ENCODE measurements around the gene TUT1. TPM values are rescaled to one million over a fixed set of nuclear protein-coding genes. Genes with fewer than 3 reads are reported as not detected.

Gene TUT1
- polyA plus RNA-seq, 3 donors: 15.8 to 16.2 (median 15.9) TPM

DNA sequence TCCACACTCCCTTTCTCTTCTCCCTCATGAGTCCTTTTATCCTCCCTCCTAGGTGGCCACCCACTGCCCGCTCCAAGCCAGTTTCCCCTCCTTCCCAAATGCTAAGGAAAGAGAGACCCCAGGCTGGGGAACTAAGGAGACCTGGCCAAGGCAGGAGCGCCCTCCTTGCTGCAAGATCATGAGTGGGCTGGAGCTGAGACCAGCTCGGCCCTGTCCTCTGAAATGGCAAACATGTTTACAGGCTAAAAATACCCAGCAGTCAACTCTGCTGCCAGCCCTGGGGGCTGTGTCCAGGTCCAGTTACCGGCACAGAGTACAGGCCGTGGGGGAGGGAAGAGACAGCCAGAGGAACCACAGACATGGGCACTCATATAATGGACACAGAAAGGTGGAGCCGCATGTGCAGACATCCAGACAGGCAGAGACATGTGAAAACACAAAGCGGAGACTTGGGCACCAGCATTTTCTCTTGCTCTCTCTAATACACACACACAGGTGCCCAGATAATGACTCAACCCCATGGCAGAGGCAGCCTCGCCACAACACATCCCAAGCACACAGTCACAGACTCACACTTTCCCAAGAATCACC is 43.5 kb downstream of the TUT1 start:
- 44 to 57% (median 48%) methylated on average over 8 of the region's 8 CpGs for WGBS, 3 donors
- H3K27ac ChIP-seq (ENCODE audit: low read depth, low read length): no peak overlapping the region

DNA sequence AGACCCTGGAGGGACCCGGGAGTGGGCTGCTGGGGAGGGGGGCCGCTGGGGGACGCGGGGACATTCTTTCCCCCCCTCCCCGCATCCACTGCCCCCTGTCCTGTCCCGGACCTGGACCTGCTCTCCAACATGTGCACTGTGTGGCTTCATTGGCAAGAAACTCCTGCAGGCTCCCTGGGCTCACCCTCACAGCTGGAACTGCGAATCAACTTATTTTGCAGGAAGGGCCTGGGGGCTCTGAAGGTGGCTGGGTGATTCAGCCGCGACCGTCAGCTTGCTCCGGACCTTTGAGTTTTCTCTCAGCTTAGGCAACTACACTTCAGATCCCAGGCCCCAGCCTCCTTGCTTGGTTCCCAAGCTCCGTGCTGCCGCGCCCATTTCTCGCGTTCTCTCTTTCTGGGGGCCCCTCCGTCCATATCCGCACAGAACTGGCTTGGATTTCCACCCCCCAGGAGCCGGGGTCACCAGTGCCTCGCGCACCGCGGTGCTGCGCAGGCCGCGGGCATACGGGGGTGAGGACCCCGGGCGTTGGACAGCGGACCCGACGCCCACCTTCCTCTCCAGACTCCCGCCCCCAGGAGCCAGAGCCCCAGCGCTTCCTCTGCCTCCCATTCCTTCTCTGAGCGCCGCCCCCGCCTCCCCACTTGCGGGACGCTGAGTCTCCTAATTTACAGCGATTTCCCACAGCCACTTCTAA is 44.2 kb downstream of the TUT1 start:
- WGBS, 3 donors: 6 to 24% (median 8%) methylated on average over 36 to 40 of the region's 40 CpGs
- peak overlapping the region; percentile 56 for H3K27ac ChIP-seq (ENCODE audit: low read depth, low read length)

DNA sequence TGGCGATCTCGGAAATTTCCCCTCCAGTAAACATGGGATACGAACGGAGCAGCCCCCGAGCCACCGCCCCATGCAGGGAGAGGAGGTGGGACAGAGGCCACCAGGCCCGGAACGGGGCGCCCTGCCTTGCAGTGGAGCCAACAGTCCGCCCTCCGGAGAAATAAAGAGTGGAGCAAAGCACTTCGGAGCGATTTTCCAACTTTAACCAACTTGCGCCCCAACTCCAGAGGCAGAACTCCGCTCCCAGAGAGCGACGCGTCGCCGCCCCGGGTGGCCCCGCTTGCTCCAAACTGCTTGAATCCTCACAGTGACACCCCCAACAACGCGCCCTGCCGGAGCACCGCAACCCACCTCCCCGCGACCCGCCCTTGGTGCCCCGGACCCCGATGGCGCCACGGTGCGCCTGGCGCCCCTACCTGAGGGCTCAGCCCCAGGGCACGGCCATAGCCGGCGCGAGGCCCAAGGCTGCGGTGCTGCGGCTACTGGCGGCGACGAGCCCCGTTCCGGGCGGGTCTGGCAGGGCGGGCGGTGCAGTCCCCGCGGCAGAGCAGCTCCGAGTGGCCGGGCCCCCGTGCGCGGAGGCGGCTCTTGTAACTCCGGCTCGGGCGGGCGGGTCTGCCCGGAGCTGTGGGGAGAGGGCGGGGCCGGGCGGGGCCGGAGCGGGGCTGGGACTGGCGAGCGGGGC is 44.9 kb downstream of the TUT1 start, which contains the start of gene AHNAK:
AHNAK (minus strand) TSS at position 563 of the 685 bp plus-strand sequence. CDS start 10,708 bp downstream, outside the sequence.
- WGBS, 3 donors: 0 to 1% (median 0%) methylated on average over 48 to 69 of the region's 69 CpGs
- H3K27ac ChIP-seq (ENCODE audit: low read depth, low read length): peak within 1 kb of the TSS; percentile 91

- WGBS, 3 donors: 0 to 1% (median 0%) methylated on average over 53 to 57 of the region's 59 CpGs
- H3K27ac ChIP-seq (ENCODE audit: low read depth, low read length): peak overlapping the region; percentile 91
These were observed 45.7 kb downstream of the TUT1 start for GRCh38 chr11:62545437-62546243.

DNA sequence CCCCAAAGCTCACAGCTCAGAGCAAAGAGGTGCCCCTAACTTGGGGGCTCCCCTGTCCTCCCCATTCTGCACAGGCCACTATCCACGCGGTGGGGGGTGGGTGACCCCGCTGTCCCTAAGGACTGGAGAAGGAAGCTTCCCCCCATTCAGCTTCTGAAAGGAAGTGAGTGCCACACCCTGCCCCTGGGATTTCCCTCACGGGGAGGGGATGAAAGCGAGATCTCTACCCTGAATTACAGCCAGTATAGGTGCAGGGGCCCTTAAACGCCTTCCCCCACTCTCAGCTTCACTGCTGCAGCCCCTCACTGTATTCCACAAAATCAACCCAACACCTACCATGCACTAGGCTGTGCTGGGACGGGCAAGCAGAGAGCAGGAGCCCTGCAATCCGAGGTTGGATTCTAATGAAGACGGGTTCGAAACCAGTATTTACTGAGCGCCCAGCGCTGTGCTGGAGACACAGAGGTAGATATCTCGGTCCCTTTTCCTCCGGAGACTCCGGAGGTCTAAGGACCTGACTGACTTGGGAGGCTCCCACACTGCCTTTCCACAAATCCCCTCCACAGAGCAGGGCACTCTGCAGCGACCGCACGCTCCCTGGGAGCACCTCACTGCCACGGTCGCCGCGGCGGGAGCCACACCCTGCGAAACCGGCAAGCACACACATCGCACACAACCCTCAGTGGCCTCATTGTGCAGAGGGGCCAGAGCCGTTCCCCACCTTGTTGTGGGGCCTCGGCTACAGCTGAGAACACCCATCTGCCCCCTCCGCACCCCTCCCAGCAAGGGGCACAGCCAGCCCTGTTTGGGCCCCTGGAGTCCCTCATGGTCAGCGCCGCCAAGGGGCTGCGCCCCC is 46.5 kb downstream of the TUT1 start:
- 2 to 20% (median 2%) methylated on average over 32 of the region's 32 CpGs for WGBS, 3 donors
- peak overlapping the region; percentile 29 for H3K27ac ChIP-seq (ENCODE audit: low read depth, low read length)

DNA sequence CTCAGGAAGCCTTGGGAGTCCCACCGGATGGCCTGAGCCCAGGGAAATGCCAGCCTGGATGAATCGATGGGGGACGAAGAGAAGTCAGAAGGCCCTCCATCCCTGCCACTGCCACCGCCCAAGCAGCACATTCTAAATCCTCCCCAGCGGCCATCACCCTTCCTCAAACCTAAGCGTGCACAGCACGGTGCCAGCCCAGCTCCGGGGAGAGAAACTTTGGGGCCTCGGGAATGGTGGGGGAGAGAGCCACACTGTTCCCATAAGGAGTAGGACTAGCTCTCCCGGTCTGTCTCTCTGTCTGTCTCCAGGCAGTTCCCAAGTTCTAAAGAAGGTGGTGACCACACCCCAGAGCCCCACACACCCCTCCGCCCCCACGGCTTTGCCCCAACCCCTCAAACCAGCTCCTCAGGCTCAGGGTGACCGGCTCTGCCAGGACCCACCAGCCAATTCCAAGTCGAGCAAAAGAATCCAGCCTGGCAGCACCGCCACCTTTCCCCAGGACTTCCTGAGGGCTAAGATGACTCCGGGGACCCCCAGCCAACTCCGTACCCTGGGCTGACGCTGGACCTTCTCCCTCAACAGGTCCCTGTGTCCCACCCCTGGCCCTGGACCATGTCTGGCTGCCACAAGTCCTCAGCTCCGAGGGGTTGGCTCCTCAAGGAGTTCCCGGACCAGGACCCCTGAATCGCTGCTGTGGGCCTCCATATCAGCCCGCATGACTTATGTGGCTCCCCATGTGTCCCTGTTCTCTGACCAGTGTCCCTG is 47.5 kb downstream of the TUT1 start:
- H3K27ac ChIP-seq (ENCODE audit: low read depth, low read length): peak overlapping the region; percentile 31
- WGBS, 3 donors: 26 to 63% (median 36%) methylated on average over 21 to 22 of the region's 22 CpGs

DNA sequence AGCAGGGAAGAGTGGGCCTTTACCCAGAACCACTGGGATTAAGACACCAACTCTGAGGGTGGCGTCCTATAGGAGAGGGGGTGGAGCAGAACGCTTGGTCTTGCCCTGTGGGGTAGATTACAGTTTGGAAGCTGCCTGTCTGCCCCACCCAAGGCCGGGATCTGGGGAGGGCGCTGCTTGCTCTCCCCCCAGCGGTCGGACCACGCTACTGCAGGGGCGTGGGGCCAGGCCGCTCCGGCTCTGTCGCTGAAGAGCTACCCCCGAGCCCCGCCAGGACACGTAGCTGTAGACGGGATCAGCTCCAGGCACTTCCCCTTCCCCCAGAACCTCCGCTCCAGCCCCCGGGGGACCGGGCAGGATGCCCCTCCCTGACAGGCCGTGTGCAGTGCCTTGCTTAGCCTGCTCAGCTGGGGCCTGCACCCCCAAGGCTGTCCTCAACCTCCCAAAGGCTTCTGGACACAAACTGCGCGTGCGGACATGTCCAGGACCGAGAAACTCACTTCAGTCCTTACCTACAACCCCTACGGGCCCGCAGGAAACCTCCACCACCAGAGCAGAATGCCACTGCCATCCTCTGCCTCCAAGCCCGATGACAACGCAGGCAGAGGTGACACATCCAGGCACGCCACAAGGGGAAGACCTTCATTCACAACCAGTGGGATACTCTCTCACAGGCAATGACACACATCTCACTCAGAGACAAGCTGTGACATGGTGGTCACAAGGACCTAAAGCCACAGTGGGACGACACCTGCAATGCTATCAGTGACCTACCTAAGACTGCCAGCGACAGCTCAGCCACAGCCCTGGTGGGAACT is 48.4 kb downstream of the TUT1 start:
- peak overlapping the region; percentile 51 for H3K27ac ChIP-seq (ENCODE audit: low read depth, low read length)
- WGBS, 3 donors: 5 to 19% (median 7%) methylated on average over 25 to 30 of the region's 30 CpGs

GRCh38 chr11:62542111-62542745 is 49.1 kb downstream of the TUT1 start:
- 37 to 49% (median 41%) methylated on average over 6 of the region's 6 CpGs for WGBS, 3 donors
- H3K27ac ChIP-seq (ENCODE audit: low read depth, low read length): peak overlapping the region; percentile 51

- WGBS, 3 donors: 24 to 72% (median 25%) methylated on average over 16 of the region's 16 CpGs
- H3K27ac ChIP-seq (ENCODE audit: low read depth, low read length): peak overlapping the region; percentile 14
These were observed 50.3 kb downstream of the TUT1 start for GRCh38 chr11:62540804-62541701.

GRCh38 chr11:62539238-62539925 is 51.9 kb downstream of the TUT1 start:
- no peak overlapping the region for H3K27ac ChIP-seq (ENCODE audit: low read depth, low read length)
- WGBS, 3 donors: 15 to 40% (median 28%) methylated on average over 12 to 13 of the region's 13 CpGs

- H3K27ac ChIP-seq (ENCODE audit: low read depth, low read length): no peak overlapping the region
- 47 to 73% (median 55%) methylated on average over 19 of the region's 19 CpGs for whole genome bisulfite sequencing, 3 donors
These were observed 52.7 kb downstream of the TUT1 start for GRCh38 chr11:62538470-62539237.

DNA sequence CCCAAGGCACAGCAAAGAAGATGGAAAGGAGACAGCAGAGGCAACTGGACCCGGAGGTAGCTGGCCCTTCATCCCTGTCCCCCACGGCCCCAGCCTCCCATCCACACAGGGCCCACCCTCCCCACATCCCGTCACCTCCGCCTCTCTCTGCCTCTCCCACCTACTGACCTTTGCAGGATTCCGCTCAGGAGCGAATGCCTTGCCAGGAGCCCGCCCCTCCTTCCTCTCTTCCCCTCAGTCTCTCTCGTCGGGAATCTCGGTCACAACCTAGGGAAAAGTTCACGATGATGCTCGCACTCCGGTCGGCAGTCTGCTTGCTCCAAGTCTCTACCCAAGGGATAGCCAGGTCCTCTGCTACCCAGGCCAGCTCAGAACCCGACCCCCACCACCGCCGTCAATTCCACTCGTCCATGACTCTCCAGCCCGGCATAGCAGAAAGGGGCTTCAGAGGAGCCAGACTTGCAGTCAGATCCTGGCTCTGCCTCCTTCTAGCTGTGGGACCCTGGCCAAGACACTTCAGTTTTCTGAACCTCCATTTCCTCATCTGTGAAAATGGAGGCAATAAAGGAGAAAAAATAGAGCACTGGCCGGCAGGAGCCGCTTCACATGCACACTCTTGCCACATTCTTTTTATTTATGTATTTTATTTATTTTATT is 54.9 kb downstream of the TUT1 start:
- no peak overlapping the region for H3K27ac ChIP-seq (ENCODE audit: low read depth, low read length)
- WGBS, 3 donors: 43 to 59% (median 44%) methylated on average over 21 of the region's 21 CpGs

DNA sequence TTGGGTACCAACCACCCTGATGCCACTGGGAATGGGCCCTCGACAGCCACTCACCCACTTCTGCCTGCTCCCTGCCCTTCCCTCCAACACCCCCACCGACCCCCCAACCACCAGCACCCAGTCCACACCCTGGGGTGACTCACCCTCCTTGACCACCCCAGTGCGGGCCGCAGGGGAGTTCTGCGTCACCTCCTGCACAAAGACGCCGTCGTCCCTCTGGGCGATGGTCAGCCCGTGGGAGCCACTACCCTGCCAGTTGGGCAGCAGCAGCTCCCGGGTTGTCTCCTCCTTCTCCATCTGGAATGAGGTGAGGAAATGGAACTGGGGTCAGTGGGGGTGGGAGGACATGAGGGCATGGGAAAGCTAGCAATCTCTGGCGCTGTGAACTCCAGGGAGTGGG is 55.5 kb downstream of the TUT1 start:
- H3K27ac ChIP-seq (ENCODE audit: low read depth, low read length): no peak overlapping the region
- whole genome bisulfite sequencing, 3 donors: 65 to 82% (median 74%) methylated on average over 12 of the region's 12 CpGs

All from adipose tissue (tissue), 3 donors.